Anterior cingulate cortex (tissue), 58 donors: Measurements from ENCODE around the gene LRRC28.
A peak's percentile ranks its signal among the peaks of the same experiment; 100 is the strongest.

ENCODE experiments used
- DNase-seq, 58 donors: peaks; one replicate each; lab custom pipeline; 2025; lab: John Stamatoyannopoulos, UW

The LRRC28 gene

GRCh38 chr15:99413955-99414754, 162.9 kb downstream of the LRRC28 start:
- no peak for DNase-seq

- peak in 11 of 58 donors; percentile 15 to 54 (median 36) for DNase-seq
Measured at GRCh38 chr15:99414755-99415731, 163.8 kb downstream of the LRRC28 start.

- DNase-seq = no peak
Measured at GRCh38 chr15:99416191-99417188, 165.2 kb downstream of the LRRC28 start.

GRCh38 chr15:99421172-99421656, 169.9 kb downstream of the LRRC28 start:
- no peak for DNase-seq

- DNase-seq = no peak
Measured at GRCh38 chr15:99421758-99422157, 170.5 kb downstream of the LRRC28 start.

- no peak for DNase-seq
Measured at GRCh38 chr15:99423186-99424130, 172.2 kb downstream of the LRRC28 start.

GRCh38 chr15:99424131-99424571, 172.9 kb downstream of the LRRC28 start:
- DNase-seq = no peak

- peak in 1 of 58 donors; percentile 47 for DNase-seq
Measured at GRCh38 chr15:99424978-99425656, 173.8 kb downstream of the LRRC28 start.

GRCh38 chr15:99425657-99426301, 174.5 kb downstream of the LRRC28 start:
- no peak for DNase-seq

GRCh38 chr15:99426431-99427105, 175.3 kb downstream of the LRRC28 start:
- DNase-seq = no peak

GRCh38 chr15:99427210-99427609, 175.9 kb downstream of the LRRC28 start:
- no peak for DNase-seq

- DNase-seq = no peak
Measured at GRCh38 chr15:99427668-99428361, 176.5 kb downstream of the LRRC28 start.

GRCh38 chr15:99429681-99430081, 178.4 kb downstream of the LRRC28 start:
- DNase-seq = no peak

GRCh38 chr15:99430881-99431401, 179.7 kb downstream of the LRRC28 start:
- no peak for DNase-seq

GRCh38 chr15:99431661-99432091, 180.4 kb downstream of the LRRC28 start:
- DNase-seq = no peak
